Neural cell (in vitro differentiated cells): Measurements from ENCODE around the gene EYS. TPM values are rescaled to one million over a fixed set of nuclear protein-coding genes. Genes with fewer than 3 reads are reported as not detected.

ENCODE experiments used
- H2AFZ ChIP-seq: fragments of 200-600, 300-800 bp; sonication (generic), shearing (Covaris generic); 2 replicates; pipeline ENCODE4 v1.6.0; 2014; ENCODE audit warnings: low read depth, mild to moderate bottlenecking, antibody characterized with exemption, low read length, moderate library complexity
- H3F3A ChIP-seq: fragments of 200-600 bp; shearing (Covaris generic); 2 replicates; pipeline ENCODE4 v1.6.1; 2016; ENCODE audit warnings: mild to moderate bottlenecking, moderate library complexity, mixed read lengths, antibody characterized with exemption, low read length; ENCODE audit not compliant: insufficient read depth, poor library complexity, severe bottlenecking
- H3K27ac ChIP-seq: fragments of 200-600, 300-800 bp; sonication (generic), shearing (Covaris generic); 2 replicates; pipeline ENCODE4 v1.5.1; 2014; ENCODE audit warnings: mild to moderate bottlenecking, low read length, moderate library complexity
- H3K27me3 ChIP-seq: fragments of 300-800, 200-600 bp; sonication (generic), shearing (Covaris generic); 2 replicates; pipeline ENCODE4 v1.6.0; 2014; ENCODE audit warnings: mild to moderate bottlenecking, low read depth, low read length, moderate library complexity; ENCODE audit not compliant: insufficient read depth
- H3K36me3 ChIP-seq: fragments of 300-800, 200-600 bp; sonication (generic), shearing (Covaris generic); 2 replicates; pipeline ENCODE4 v1.5.1; 2014; ENCODE audit warnings: mild to moderate bottlenecking, antibody characterized with exemption, low read length, moderate library complexity; ENCODE audit not compliant: insufficient read depth
- H3K4me2 ChIP-seq: fragments of 300-800, 200-600 bp; sonication (generic), shearing (Covaris generic); 2 replicates; pipeline ENCODE4 v1.6.0; 2014; ENCODE audit warnings: mild to moderate bottlenecking, low read length
- H3K4me3 ChIP-seq: fragments of 300-800, 200-600 bp; sonication (generic), shearing (Covaris generic); 2 replicates; pipeline ENCODE4 v1.5.1; 2014; ENCODE audit warnings: mild to moderate bottlenecking, low read length, moderate library complexity
- H3K79me2 ChIP-seq: fragments of 200-600 bp; shearing (Covaris generic); replicated peaks from 2 replicates; pipeline ENCODE4 v1.6.0; 2014; ENCODE audit warnings: mild to moderate bottlenecking, low read length, moderate library complexity; ENCODE audit not compliant: insufficient read depth
- H3K9ac ChIP-seq: fragments of 300-800, 200-600 bp; sonication (generic), shearing (Covaris generic); 2 replicates; pipeline ENCODE4 v1.6.1; 2016; ENCODE audit warnings: mild to moderate bottlenecking, low read length, mixed read lengths
- H3K9me2 ChIP-seq: fragments of 200-600 bp; shearing (Covaris generic); 2 replicates; pipeline ENCODE4 v1.6.1; 2016; ENCODE audit warnings: mild to moderate bottlenecking, low read length, mixed read lengths; ENCODE audit not compliant: insufficient read depth
- H3K9me3 ChIP-seq: fragments of 200-600, 300-800 bp; sonication (generic), shearing (Covaris generic); 2 replicates; pipeline ENCODE4 v1.6.1; 2016; ENCODE audit warnings: mild to moderate bottlenecking, mixed run types, low read length, moderate library complexity, mixed read lengths
- H4K20me1 ChIP-seq: fragments of 200-600 bp; shearing (Covaris generic); 2 replicates; pipeline ENCODE4 v1.6.1; 2016; ENCODE audit warnings: mild to moderate bottlenecking, mixed run types; ENCODE audit not compliant: insufficient read depth
- CTCF ChIP-seq: fragments of 450-650 bp; IDR thresholded peaks from 2 replicates; pipeline ENCODE4 v1.5.1; 2014; ENCODE audit warnings: antibody characterized with exemption, mild to moderate bottlenecking, moderate library complexity; ENCODE audit not compliant: poor library complexity, severe bottlenecking
- EP300 ChIP-seq: fragments of 450-650 bp; conservative IDR thresholded peaks from 2 replicates; pipeline ENCODE4 v1.6.1; 2014; ENCODE audit warnings: antibody characterized with exemption, mild to moderate bottlenecking, moderate library complexity; ENCODE audit not compliant: poor library complexity, severe bottlenecking
- EZH2 ChIP-seq: fragments of 200-600, 300-800 bp; shearing (Covaris generic), sonication (generic); IDR thresholded peaks from 2 replicates; pipeline ENCODE4 v1.6.1; 2014; ENCODE audit warnings: antibody characterized with exemption, low read length, borderline replicate concordance, mild to moderate bottlenecking; ENCODE audit not compliant: insufficient read depth, poor library complexity, severe bottlenecking
- MXI1 ChIP-seq: fragments of 450-650 bp; conservative IDR thresholded peaks from 2 replicates; pipeline ENCODE4 v1.6.1; 2014; ENCODE audit warnings: antibody characterized with exemption, mild to moderate bottlenecking; ENCODE audit not compliant: poor library complexity, severe bottlenecking
- POLR2AphosphoS5 ChIP-seq: IDR thresholded peaks from 2 replicates; pipeline ENCODE4 v1.6.1; 2012
- RAD21 ChIP-seq: fragments of 450-650 bp; conservative IDR thresholded peaks from 2 replicates; pipeline ENCODE4 v1.6.1; 2014; ENCODE audit warnings: antibody characterized with exemption, mild to moderate bottlenecking, moderate library complexity
- REST ChIP-seq: IDR thresholded peaks from 2 replicates; pipeline ENCODE4 v1.6.1; 2012; ENCODE audit warnings: borderline replicate concordance
- SMC3 ChIP-seq: fragments of 450-650 bp; conservative IDR thresholded peaks from 2 replicates; pipeline ENCODE4 v1.6.1; 2014; ENCODE audit warnings: antibody characterized with exemption, mild to moderate bottlenecking, moderate library complexity; ENCODE audit not compliant: poor library complexity
- TAF1 ChIP-seq: IDR thresholded peaks from 2 replicates; pipeline ENCODE4 v1.6.1; 2012; ENCODE audit warnings: low read depth
- polyA plus RNA-seq: library from polyadenylated mRNA; depleted of rRNA; stranded (reverse); fragments of >200 nt; gene quantifications from 2 replicates; pipeline ENCODE4 v1.2.3, GENCODE V29; 2014

The EYS gene
- polyA plus RNA-seq, 1 donor from 2014 or later = 0.38 TPM

- Histone ChIP-seq H3K27me3 (no peaks in the 10 kb centered on the region), H4K20me1 (no peaks in the 10 kb centered on the region), H3K27ac (no peak overlapping the region), H3K36me3 (no peaks in the 10 kb centered on the region), H3K79me2 (no peaks in the 10 kb centered on the region), H3K9ac (no peak overlapping the region), H3K4me2 (no peak overlapping the region), H3K4me3 (no peak overlapping the region), H3K9me2 (no peaks in the 10 kb centered on the region), H3F3A (no peaks in the 10 kb centered on the region), H3K9me3 (no peaks in the 10 kb centered on the region), H2AFZ (no peak overlapping the region)
- TF ChIP-seq EP300 = no peak
- no peak for TF ChIP-seq RAD21
- no peak for TF ChIP-seq POLR2AphosphoS5
- TF ChIP-seq TAF1 = no peak
- no peak for TF ChIP-seq SMC3
- no peak for TF ChIP-seq CTCF
- no peak for TF ChIP-seq REST
- TF ChIP-seq EZH2 = no peak
- no peak for TF ChIP-seq MXI1
Observed at GRCh38 chr6:64252256-64252655, 1454.8 kb downstream of the EYS start.

DNA sequence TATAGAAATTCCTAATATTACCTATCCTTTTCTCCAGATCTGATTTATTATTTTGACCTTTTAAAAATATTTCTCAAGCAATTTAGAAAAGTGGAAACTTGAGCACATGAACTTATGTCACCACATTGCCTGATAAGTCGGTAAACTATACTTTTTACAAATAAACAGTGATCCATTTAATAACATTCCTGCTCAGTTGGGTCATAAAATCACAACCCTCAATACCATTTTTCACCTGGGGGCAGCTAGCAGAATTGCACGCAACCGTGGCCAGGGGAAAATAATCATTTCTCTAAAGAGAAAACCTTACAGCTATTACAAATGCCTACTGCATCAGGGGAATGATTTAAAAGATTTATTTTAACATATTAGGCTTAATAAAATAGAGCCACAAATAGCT lies 1456.9 kb downstream of the EYS start:
- Histone ChIP-seq H3K9ac (no peak overlapping the region), H3K79me2 (no peaks in the 10 kb centered on the region), H2AFZ (no peak overlapping the region), H3K4me3 (no peak overlapping the region), H3K9me3 (no peaks in the 10 kb centered on the region), H3K27ac (no peak overlapping the region), H3K36me3 (no peaks in the 10 kb centered on the region), H3K9me2 (no peaks in the 10 kb centered on the region), H4K20me1 (no peaks in the 10 kb centered on the region), H3F3A (no peaks in the 10 kb centered on the region), H3K4me2 (no peak overlapping the region), H3K27me3 (no peaks in the 10 kb centered on the region)
- TF ChIP-seq EP300 = no peak
- TF ChIP-seq REST = no peak
- no peak for TF ChIP-seq TAF1
- no peak for TF ChIP-seq POLR2AphosphoS5
